Neural progenitor cell (in vitro differentiated cells): ENCODE data around the gene CHST3. TPM values are rescaled to one million over a fixed set of nuclear protein-coding genes. Genes with fewer than 3 reads are reported as not detected.

ENCODE experiments used
- DNase-seq: peaks from one replicate; pipeline ENCODE4 v3.0.0-alpha.2; 2016; ENCODE audit warnings: low spot score
- H2AFZ ChIP-seq: fragments of 200-600 bp; sonication (generic); replicated peaks from 2 replicates; pipeline ENCODE4 v1.6.1; 2016; ENCODE audit warnings: antibody characterized with exemption
- H3F3A ChIP-seq: fragments of 200-600 bp; sonication (generic); 2 replicates; pipeline ENCODE4 v1.6.1; 2016; ENCODE audit warnings: antibody characterized with exemption, low read depth
- H3K27ac ChIP-seq: fragments of 200-600 bp; sonication (generic); 2 replicates; pipeline ENCODE4 v1.5.1; 2016; ENCODE audit warnings: mild to moderate bottlenecking
- H3K27me3 ChIP-seq: fragments of 200-600 bp; sonication (generic); 2 replicates; pipeline ENCODE4 v1.6.1; 2016; ENCODE audit warnings: mild to moderate bottlenecking, moderate library complexity
- H3K36me3 ChIP-seq: fragments of 200-600 bp; sonication (generic); 2 replicates; pipeline ENCODE4 v1.5.1; 2016
- H3K4me1 ChIP-seq: fragments of 200-600 bp; sonication (generic); 2 replicates; pipeline ENCODE4 v1.6.1; 2016; ENCODE audit warnings: mixed run types
- H3K4me2 ChIP-seq: fragments of 200-600 bp; sonication (generic); 2 replicates; pipeline ENCODE4 v1.6.1; 2016
- H3K4me3 ChIP-seq: fragments of 200-600 bp; sonication (generic); 2 replicates; pipeline ENCODE4 v1.5.1; 2016
- H3K79me2 ChIP-seq: fragments of 200-600 bp; sonication (generic); 2 replicates; pipeline ENCODE4 v1.6.1; 2016; ENCODE audit warnings: low read depth
- H3K9ac ChIP-seq: fragments of 200-600 bp; sonication (generic); 2 replicates; pipeline ENCODE4 v1.6.1; 2016
- H3K9me3 ChIP-seq: fragments of 200-600 bp; sonication (generic); 2 replicates; pipeline ENCODE4 v1.5.1; 2016; ENCODE audit warnings: low read depth
- H4K20me1 ChIP-seq: fragments of 200-600 bp; sonication (generic); 2 replicates; pipeline ENCODE4 v1.6.1; 2016; ENCODE audit warnings: low read depth
- H3K27ac Mint-ChIP-seq: 3 replicates; pipeline ENCODE4 v1.8.0; 2021; ENCODE audit warnings: mixed read lengths
- H3K27me3 Mint-ChIP-seq: 2 replicates; pipeline ENCODE4 v1.8.0; 2022; ENCODE audit warnings: low read depth, mild to moderate bottlenecking, inconsistent platforms, moderate library complexity, mixed read lengths; ENCODE audit not compliant: insufficient read depth
- H3K36me3 Mint-ChIP-seq: 3 replicates; pipeline ENCODE4 v1.8.0; 2021; ENCODE audit warnings: mixed read lengths
- H3K4me1 Mint-ChIP-seq: 3 replicates; pipeline ENCODE4 v1.8.0; 2021; ENCODE audit warnings: mixed read lengths
- H3K4me3 Mint-ChIP-seq: 3 replicates; pipeline ENCODE4 v1.8.0; 2021; ENCODE audit warnings: mild to moderate bottlenecking, moderate library complexity, mixed read lengths
- H3K9me3 Mint-ChIP-seq: 3 replicates; pipeline ENCODE4 v1.8.0; 2020; ENCODE audit warnings: mixed read lengths
- EZH2 ChIP-seq: fragments of 200-600 bp; sonication (generic); IDR thresholded peaks from 2 replicates; pipeline ENCODE4 v1.6.1; 2017; ENCODE audit warnings: antibody characterized with exemption, mild to moderate bottlenecking, moderate library complexity
- EZH2phosphoT487 ChIP-seq: fragments of 200-600 bp; sonication (generic); IDR thresholded peaks from 2 replicates; pipeline ENCODE4 v1.6.1; 2017; ENCODE audit warnings: antibody characterized with exemption
- total RNA-seq: library from RNA; depleted of rRNA; stranded (reverse); fragments of >200 nt; gene quantifications from 2 replicates; pipeline ENCODE4 v1.2.3, GENCODE V29; 2015; ENCODE audit warnings: low replicate concordance
- TF ChIP-seq, protein P1 (sequence below): fragments of 200-600 bp; sonication (generic); IDR thresholded peaks from 2 replicates; pipeline ENCODE4 v1.5.1; 2017; ENCODE audit warnings: antibody characterized with exemption, mild to moderate bottlenecking

Gene CHST3
- total RNA-seq, 1 donor from 2014 or later, result 9.1 TPM

DNA sequence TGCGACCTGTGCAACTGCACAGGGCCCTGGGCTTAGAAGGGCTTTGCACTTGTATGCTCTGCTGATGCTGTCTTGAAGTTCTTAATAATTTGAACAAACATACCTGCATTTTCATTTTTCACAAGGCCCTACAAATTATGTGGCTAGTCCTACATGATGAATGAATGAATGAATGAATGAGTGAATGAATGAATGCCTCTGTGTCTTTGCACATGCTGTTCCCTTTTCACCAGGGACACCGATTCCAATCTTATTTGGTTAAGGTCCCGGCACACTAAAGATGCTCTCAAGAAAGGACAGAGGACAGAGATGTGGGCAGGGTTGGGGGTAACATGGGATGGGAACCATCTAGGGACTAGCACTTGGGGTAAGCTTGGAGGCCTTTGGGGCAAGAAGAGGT, 39.4 kb upstream of the CHST3 start:
- DNase-seq, result no peak
- Histone ChIP-seq H4K20me1 (no peaks in the 10 kb centered on the region), H3K27ac (no peak overlapping the region), H3F3A (no peaks in the 10 kb centered on the region), H3K4me2 (no peak overlapping the region), H3K79me2 (no peaks in the 10 kb centered on the region), H3K27me3 (no peaks in the 10 kb centered on the region), H3K9me3 (no peaks in the 10 kb centered on the region), H3K36me3 (no peaks in the 10 kb centered on the region), H2AFZ (no peak overlapping the region), H3K4me1 (peaks cover 8% of the 10 kb centered on the region), H3K4me3 (no peak overlapping the region), H3K9ac (no peak overlapping the region)
- Mint-ChIP-seq H3K27ac (peak overlapping the region; percentile 94), H3K4me1 (peaks cover 27% of the 10 kb centered on the region), H3K27me3 (peaks cover 21% of the 10 kb centered on the region), H3K4me3 (no peak overlapping the region), H3K9me3 (no peaks in the 10 kb centered on the region), H3K36me3 (no peaks in the 10 kb centered on the region)
- TF ChIP-seq, protein P1, sequence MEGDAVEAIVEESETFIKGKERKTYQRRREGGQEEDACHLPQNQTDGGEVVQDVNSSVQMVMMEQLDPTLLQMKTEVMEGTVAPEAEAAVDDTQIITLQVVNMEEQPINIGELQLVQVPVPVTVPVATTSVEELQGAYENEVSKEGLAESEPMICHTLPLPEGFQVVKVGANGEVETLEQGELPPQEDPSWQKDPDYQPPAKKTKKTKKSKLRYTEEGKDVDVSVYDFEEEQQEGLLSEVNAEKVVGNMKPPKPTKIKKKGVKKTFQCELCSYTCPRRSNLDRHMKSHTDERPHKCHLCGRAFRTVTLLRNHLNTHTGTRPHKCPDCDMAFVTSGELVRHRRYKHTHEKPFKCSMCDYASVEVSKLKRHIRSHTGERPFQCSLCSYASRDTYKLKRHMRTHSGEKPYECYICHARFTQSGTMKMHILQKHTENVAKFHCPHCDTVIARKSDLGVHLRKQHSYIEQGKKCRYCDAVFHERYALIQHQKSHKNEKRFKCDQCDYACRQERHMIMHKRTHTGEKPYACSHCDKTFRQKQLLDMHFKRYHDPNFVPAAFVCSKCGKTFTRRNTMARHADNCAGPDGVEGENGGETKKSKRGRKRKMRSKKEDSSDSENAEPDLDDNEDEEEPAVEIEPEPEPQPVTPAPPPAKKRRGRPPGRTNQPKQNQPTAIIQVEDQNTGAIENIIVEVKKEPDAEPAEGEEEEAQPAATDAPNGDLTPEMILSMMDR, result no peak
- TF ChIP-seq EZH2phosphoT487, result no peak
- TF ChIP-seq EZH2, result no peak

DNA sequence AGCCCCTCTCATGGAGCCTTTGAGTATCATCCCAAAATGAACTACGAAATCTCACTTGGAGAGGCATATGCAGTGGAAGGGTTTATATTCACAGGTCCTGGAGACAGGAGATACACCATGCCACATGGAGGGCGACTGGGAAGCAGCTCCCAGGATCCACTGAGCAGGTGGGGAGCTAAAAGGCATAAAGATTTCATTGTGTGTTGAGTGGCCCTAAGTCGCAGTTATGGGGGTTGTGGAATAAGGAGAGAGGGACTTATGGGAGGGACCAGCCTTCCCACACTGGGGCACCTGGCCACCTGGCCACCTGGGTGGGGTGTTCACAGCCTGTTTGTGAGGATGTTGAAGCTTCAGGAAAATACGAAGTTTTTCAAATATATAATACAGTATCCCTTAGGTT, 37.0 kb upstream of the CHST3 start:
- no peak overlapping the region for H3K27ac ChIP-seq
- TF ChIP-seq EZH2 (no peak), EZH2phosphoT487 (no peak)
- TF ChIP-seq, protein P1, result no peak
- no peaks in the 10 kb centered on the region for H3K27me3 ChIP-seq
- H2AFZ ChIP-seq, result no peak overlapping the region
- H3K4me2 ChIP-seq, result no peak overlapping the region
- Mint-ChIP-seq H3K27ac (no peak overlapping the region), H3K9me3 (peaks cover 2% of the 10 kb centered on the region), H3K36me3 (no peaks in the 10 kb centered on the region), H3K4me1 (peaks cover 3% of the 10 kb centered on the region), H3K27me3 (peaks cover 16% of the 10 kb centered on the region), H3K4me3 (no peak overlapping the region)
- no peaks in the 10 kb centered on the region for H3F3A ChIP-seq
- H3K9ac ChIP-seq, result no peak overlapping the region
- no peak overlapping the region for H3K4me3 ChIP-seq
- no peak for DNase-seq
- no peaks in the 10 kb centered on the region for H3K79me2 ChIP-seq
- H3K9me3 ChIP-seq, result no peaks in the 10 kb centered on the region
- H3K36me3 ChIP-seq, result no peaks in the 10 kb centered on the region
- no peaks in the 10 kb centered on the region for H3K4me1 ChIP-seq
- H4K20me1 ChIP-seq, result no peaks in the 10 kb centered on the region

DNA sequence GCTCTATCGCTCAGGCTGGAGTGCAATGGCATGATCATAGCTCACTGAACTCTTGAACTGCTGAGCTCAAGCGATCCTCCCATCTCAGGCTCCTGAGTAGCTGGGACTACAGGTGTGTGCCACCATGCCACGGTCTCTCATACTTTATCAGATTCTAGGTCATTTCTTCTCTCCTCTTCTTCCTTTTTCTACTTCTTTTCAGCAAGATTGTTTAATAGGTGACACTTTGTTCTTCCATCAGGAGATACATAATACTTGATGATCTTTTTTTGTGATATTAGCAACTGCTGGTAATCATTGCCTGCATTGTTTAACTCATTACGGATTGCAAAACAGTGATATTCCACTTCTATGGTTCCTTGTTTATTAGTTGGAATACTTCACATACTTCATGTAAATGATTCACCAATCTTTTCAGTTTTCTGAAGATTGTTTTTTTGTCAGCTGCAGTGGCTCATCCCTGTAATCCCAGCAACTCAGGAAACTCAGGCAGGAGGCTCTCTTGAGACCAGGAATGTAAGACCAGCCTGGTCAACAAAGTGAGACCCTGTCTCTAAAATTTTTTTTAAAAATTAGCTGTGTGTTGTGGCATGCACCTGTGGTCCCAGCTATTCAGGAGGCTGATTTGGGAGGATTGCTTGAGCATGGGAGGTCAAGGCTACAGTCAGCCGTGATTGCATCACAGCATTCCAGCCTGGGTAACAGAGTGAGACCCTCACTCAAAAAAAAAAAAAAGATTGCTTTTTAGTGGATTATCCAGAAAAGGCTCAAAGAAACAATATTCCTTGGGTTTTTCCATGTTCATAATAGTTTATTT, 36.2 kb upstream of the CHST3 start:
- Histone ChIP-seq H4K20me1 (no peaks in the 10 kb centered on the region), H3K9me3 (no peaks in the 10 kb centered on the region), H3K79me2 (no peaks in the 10 kb centered on the region), H3K4me2 (no peak overlapping the region), H2AFZ (no peak overlapping the region), H3K4me1 (no peaks in the 10 kb centered on the region), H3K4me3 (no peak overlapping the region), H3K27ac (no peak overlapping the region), H3K36me3 (no peaks in the 10 kb centered on the region), H3K27me3 (no peaks in the 10 kb centered on the region), H3K9ac (no peak overlapping the region), H3F3A (no peaks in the 10 kb centered on the region)
- H3K27ac Mint-ChIP-seq, result no peak overlapping the region
- H3K9me3 Mint-ChIP-seq, result peaks cover 7% of the 10 kb centered on the region
- no peak overlapping the region for H3K4me3 Mint-ChIP-seq
- no peak for DNase-seq
- H3K27me3 Mint-ChIP-seq, result peaks cover 16% of the 10 kb centered on the region
- TF ChIP-seq EZH2phosphoT487 (no peak), EZH2 (no peak)
- TF ChIP-seq, protein P1, result no peak
- no peaks in the 10 kb centered on the region for H3K36me3 Mint-ChIP-seq
- H3K4me1 Mint-ChIP-seq, result peaks cover under 1% of the 10 kb centered on the region
